ENCODE data around the gene OBSCN.

GRCh38 chr1:228323401-228323800 lies 115.6 kb downstream of the OBSCN start:
- TF ChIP-seq EZH2 (IDR thresholded peaks at IDR 0.05; ENCODE audit: insufficient read depth, low read length), result no peak
- no peak for TF ChIP-seq CTCF (IDR thresholded peaks at IDR 0.05; ENCODE audit: insufficient read depth, low read depth, low read length)
